ENCODE measurements around the gene MAP4K5.

DNA sequence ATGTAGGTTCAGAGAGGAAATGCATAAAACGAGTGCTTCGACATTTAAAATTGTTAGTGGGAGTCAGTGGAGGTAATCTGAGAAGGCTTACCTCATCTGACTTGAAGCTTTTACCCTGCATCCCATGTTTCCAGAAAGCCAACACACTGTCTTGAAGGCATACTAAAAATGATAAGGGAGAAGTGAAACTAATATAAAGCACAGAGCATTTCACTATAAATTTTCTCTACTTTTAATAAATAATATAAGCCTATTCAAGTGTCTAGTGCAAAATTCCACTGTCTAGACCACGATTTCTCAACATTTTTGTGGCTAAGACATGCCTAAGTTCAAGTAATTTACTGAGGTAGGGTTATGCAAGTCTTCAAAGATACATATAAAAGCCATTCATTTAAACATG, 106.6 kb downstream of the MAP4K5 start:
- no peak for TF ChIP-seq CTCF (conservative IDR thresholded peaks at IDR 0.05; ENCODE audit: low read depth, low read length)
- no peak for TF ChIP-seq NFE2L2 (IDR thresholded peaks at IDR 0.05; ENCODE audit: low read depth, low read length)
- no peak for TF ChIP-seq POLR2A (IDR thresholded peaks at IDR 0.05; ENCODE audit: low read depth, low read length)
- no peak for TF ChIP-seq BHLHE40 (IDR thresholded peaks at IDR 0.05; ENCODE audit: low read depth, low read length)
- no peak for TF ChIP-seq SMC3 (IDR thresholded peaks at IDR 0.05; ENCODE audit: low read depth, low read length)
- no peak for TF ChIP-seq MXI1 (IDR thresholded peaks at IDR 0.05; ENCODE audit: borderline replicate concordance, low read depth, low read length)
- TF ChIP-seq FOS (IDR thresholded peaks at IDR 0.05; ENCODE audit: low read depth, low read length): no peak
- TF ChIP-seq RAD21 (IDR thresholded peaks at IDR 0.05; ENCODE audit: low read length): no peak
- no peak for TF ChIP-seq RFX5 (IDR thresholded peaks at IDR 0.05; ENCODE audit: low read depth, low read length)
- TF ChIP-seq, protein P1, sequence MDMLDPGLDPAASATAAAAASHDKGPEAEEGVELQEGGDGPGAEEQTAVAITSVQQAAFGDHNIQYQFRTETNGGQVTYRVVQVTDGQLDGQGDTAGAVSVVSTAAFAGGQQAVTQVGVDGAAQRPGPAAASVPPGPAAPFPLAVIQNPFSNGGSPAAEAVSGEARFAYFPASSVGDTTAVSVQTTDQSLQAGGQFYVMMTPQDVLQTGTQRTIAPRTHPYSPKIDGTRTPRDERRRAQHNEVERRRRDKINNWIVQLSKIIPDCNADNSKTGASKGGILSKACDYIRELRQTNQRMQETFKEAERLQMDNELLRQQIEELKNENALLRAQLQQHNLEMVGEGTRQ (IDR thresholded peaks at IDR 0.05; ENCODE audit: low read depth, low read length): no peak
- TF ChIP-seq RCOR1 (IDR thresholded peaks at IDR 0.05; ENCODE audit: insufficient replicate concordance, low read length): no peak
- TF ChIP-seq MAZ (IDR thresholded peaks at IDR 0.05; ENCODE audit: borderline replicate concordance, low read depth, low read length): no peak
- TF ChIP-seq, protein P2, sequence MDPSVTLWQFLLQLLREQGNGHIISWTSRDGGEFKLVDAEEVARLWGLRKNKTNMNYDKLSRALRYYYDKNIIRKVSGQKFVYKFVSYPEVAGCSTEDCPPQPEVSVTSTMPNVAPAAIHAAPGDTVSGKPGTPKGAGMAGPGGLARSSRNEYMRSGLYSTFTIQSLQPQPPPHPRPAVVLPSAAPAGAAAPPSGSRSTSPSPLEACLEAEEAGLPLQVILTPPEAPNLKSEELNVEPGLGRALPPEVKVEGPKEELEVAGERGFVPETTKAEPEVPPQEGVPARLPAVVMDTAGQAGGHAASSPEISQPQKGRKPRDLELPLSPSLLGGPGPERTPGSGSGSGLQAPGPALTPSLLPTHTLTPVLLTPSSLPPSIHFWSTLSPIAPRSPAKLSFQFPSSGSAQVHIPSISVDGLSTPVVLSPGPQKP (IDR thresholded peaks at IDR 0.05; ENCODE audit: borderline replicate concordance, low read depth, low read length): no peak

Measured in IMR-90 (cell line).